ENCODE results near the gene TRMT61B. TPM values are rescaled to one million over a fixed set of nuclear protein-coding genes. Genes with fewer than 3 reads are reported as not detected.

The TRMT61B gene
- total RNA-seq, 1 experiment from 2014 or later: 24.0 TPM

GRCh38 chr2:28828382-28828781, 41.7 kb downstream of the TRMT61B start:
- Mint-ChIP-seq H3K36me3 (no peaks in the 10 kb centered on the region), H3K9me3 (no peaks in the 10 kb centered on the region), H3K27ac (no peak overlapping the region), H3K27me3 (ENCODE audit: low read depth) (no peaks in the 10 kb centered on the region; the same call in 1 of the 2 replicates), H3K4me1 (no peaks in the 10 kb centered on the region), H3K4me3 (no peak overlapping the region)
- ChIA-PET POLR2A (interaction anchor here (0.6 kb wide), 1 partner anchor 49 kb away, joined by 4 read pairs; no protein-coding TSS in a partner anchor), CTCF (no interaction called here)
- ATAC-seq (no peak), DNase-seq (ENCODE audit: low spot score) (no peak)
- TF ChIP-seq AR (CRISPR knock-in tag; IDR thresholded peaks at IDR 0.05) (no peak), OVOL2 (CRISPR knock-in tag; IDR thresholded peaks at IDR 0.05; ENCODE audit: borderline replicate concordance) (no peak)

GRCh38 chr2:28824870-28825269, 45.2 kb downstream of the TRMT61B start:
- no peaks in the 10 kb centered on the region; the same call in 1 of the 2 replicates for H3K27me3 Mint-ChIP-seq (ENCODE audit: low read depth)
- TF ChIP-seq ZBTB43 (CRISPR knock-in tag; IDR thresholded peaks at IDR 0.05): no peak
- TF ChIP-seq NFYB (CRISPR knock-in tag; conservative IDR thresholded peaks at IDR 0.05; ENCODE audit: low read depth): no peak
- no peak for TF ChIP-seq EMX1 (CRISPR knock-in tag; IDR thresholded peaks at IDR 0.05)
- no peak for TF ChIP-seq TEAD1 (CRISPR knock-in tag; IDR thresholded peaks at IDR 0.05)
- no peak for TF ChIP-seq FOXK1 (CRISPR knock-in tag; IDR thresholded peaks at IDR 0.05)
- no peak for TF ChIP-seq TEAD4 (CRISPR knock-in tag; IDR thresholded peaks at IDR 0.05)
- no peak for TF ChIP-seq OVOL2 (CRISPR knock-in tag; IDR thresholded peaks at IDR 0.05; ENCODE audit: borderline replicate concordance)
- TF ChIP-seq IRF2 (CRISPR knock-in tag; IDR thresholded peaks at IDR 0.05; ENCODE audit: borderline replicate concordance, low read depth): no peak
- TF ChIP-seq ZNF263 (CRISPR knock-in tag; IDR thresholded peaks at IDR 0.05; ENCODE audit: low read depth): no peak
- no peak for TF ChIP-seq MLX (CRISPR knock-in tag; IDR thresholded peaks at IDR 0.05)
- TF ChIP-seq JUN (CRISPR knock-in tag; IDR thresholded peaks at IDR 0.05): no peak
- no peak for TF ChIP-seq TP53 (CRISPR knock-in tag; IDR thresholded peaks at IDR 0.05)
- TF ChIP-seq ZBTB21 (CRISPR knock-in tag; IDR thresholded peaks at IDR 0.05; ENCODE audit: borderline replicate concordance): no peak

GRCh38 chr2:28824207-28824606, 45.9 kb downstream of the TRMT61B start:
- no peaks in the 10 kb centered on the region for H3K36me3 Mint-ChIP-seq
- no peak overlapping the region for H3K4me3 Mint-ChIP-seq
- DNase-seq (ENCODE audit: low spot score) (no peak), ATAC-seq (no peak)
- no peaks in the 10 kb centered on the region for H3K9me3 Mint-ChIP-seq
- ChIA-PET POLR2A (no interaction called here), CTCF (interaction anchor here (0.6 to 0.7 kb wide), 2 partner anchors 135 to 199 kb away, joined by 3 to 4 read pairs; no protein-coding TSS in a partner anchor)
- H3K27me3 Mint-ChIP-seq (ENCODE audit: low read depth): no peaks in the 10 kb centered on the region; the same call in 1 of the 2 replicates
- H3K27ac Mint-ChIP-seq: no peak overlapping the region
- no peaks in the 10 kb centered on the region for H3K4me1 Mint-ChIP-seq
- TF ChIP-seq ATF6 (CRISPR knock-in tag; IDR thresholded peaks at IDR 0.05) (no peak), OVOL2 (CRISPR knock-in tag; IDR thresholded peaks at IDR 0.05; ENCODE audit: borderline replicate concordance) (no peak), FOXP4 (CRISPR knock-in tag; IDR thresholded peaks at IDR 0.05) (no peak), TCF7 (CRISPR knock-in tag; IDR thresholded peaks at IDR 0.05; ENCODE audit: low read depth) (no peak), HMGXB4 (CRISPR knock-in tag; IDR thresholded peaks at IDR 0.05) (no peak)

More at GRCh38 chr2:28824870-28825269, 45.2 kb downstream of the TRMT61B start:
- Mint-ChIP-seq H3K36me3 (no peaks in the 10 kb centered on the region), H3K27ac (no peak overlapping the region), H3K4me1 (no peaks in the 10 kb centered on the region), H3K4me3 (no peak overlapping the region), H3K9me3 (no peaks in the 10 kb centered on the region)
- CTCF ChIA-PET: no interaction called here
- no peak for DNase-seq (ENCODE audit: low spot score)
- POLR2A ChIA-PET: no interaction called here
- ATAC-seq: no peak
